CD8-positive, alpha-beta memory T cell (primary cell): ENCODE results near the gene CEACAM5. TPM values are rescaled to one million over a fixed set of nuclear protein-coding genes. Genes with fewer than 3 reads are reported as not detected.

Experiments
- CTCF ChIA-PET: fragments of 350-600 bp; sonication (Branson Sonifier 250); formaldehyde crosslinking; loops from one replicate; lab custom pipeline; 2021; ENCODE audit warnings: antibody characterized with exemption; lab: Charles Lee
- POLR2A ChIA-PET: fragments of 350-600 bp; sonication (Branson Sonifier 250); formaldehyde crosslinking; loops from one replicate; lab custom pipeline; 2021; ENCODE audit warnings: antibody characterized with exemption; lab: Charles Lee
- DNase-seq, 5 donors: peaks; one replicate each; pipeline versions ENCODE4 v3.0.0 to v3.0.0-alpha.2; 2020 to 2022; ENCODE audit warnings: mixed read lengths in 1 of 5
- H3K27ac ChIP-seq: one replicate; pipeline ENCODE4 v1.7.0; 2013; ENCODE audit warnings: low read depth, mild to moderate bottlenecking, low read length, moderate library complexity
- H3K27me3 ChIP-seq: 2 replicates; pipeline ENCODE4 v1.7.0; 2013; ENCODE audit warnings: low read length, mild to moderate bottlenecking; ENCODE audit not compliant: insufficient read depth, poor library complexity, severe bottlenecking
- H3K36me3 ChIP-seq: 2 replicates; pipeline ENCODE4 v1.7.0; 2013; ENCODE audit warnings: mild to moderate bottlenecking, low read length, moderate library complexity; ENCODE audit not compliant: insufficient read depth
- H3K4me1 ChIP-seq: 2 replicates; pipeline ENCODE4 v1.7.0; 2013; ENCODE audit warnings: mild to moderate bottlenecking, low read length, moderate library complexity; ENCODE audit not compliant: insufficient read depth
- H3K4me3 ChIP-seq: 2 replicates; pipeline ENCODE4 v1.7.0; 2013; ENCODE audit warnings: mild to moderate bottlenecking, low read length
- H3K9me3 ChIP-seq: 2 replicates; pipeline ENCODE4 v1.7.0; 2013; ENCODE audit warnings: mild to moderate bottlenecking, low read length
- H3K27ac Mint-ChIP-seq, 8 donors: one replicate each; pipeline ENCODE4 v1.8.0; 2020 to 2021; ENCODE audit warnings: mixed read lengths in 8 of 8, mild to moderate bottlenecking in 6 of 8, inconsistent platforms in 3 of 8, moderate library complexity in 3 of 8
- H3K27me3 Mint-ChIP-seq, 2 donors: one replicate each; pipeline ENCODE4 v1.8.0; 2020 to 2021; ENCODE audit warnings: mixed read lengths in 2 of 2, mild to moderate bottlenecking in 1 of 2, moderate library complexity in 1 of 2
- H3K36me3 Mint-ChIP-seq, 3 donors: one replicate each; pipeline ENCODE4 v1.8.0; 2020 to 2021; ENCODE audit warnings: mixed read lengths in 3 of 3, inconsistent platforms in 1 of 3, mild to moderate bottlenecking in 1 of 3
- H3K4me1 Mint-ChIP-seq, 3 donors: one replicate each; pipeline ENCODE4 v1.8.0; 2020 to 2021; ENCODE audit warnings: mixed read lengths in 3 of 3, inconsistent platforms in 1 of 3, mild to moderate bottlenecking in 1 of 3
- H3K4me3 Mint-ChIP-seq, 7 donors: one replicate each; pipeline ENCODE4 v1.8.0; 2020 to 2021; ENCODE audit warnings: mixed read lengths in 7 of 7, mild to moderate bottlenecking in 6 of 7, moderate library complexity in 4 of 7, inconsistent platforms in 2 of 7
- H3K9me3 Mint-ChIP-seq, 5 donors: one replicate each; pipeline ENCODE4 v1.8.0; 2020 to 2022; ENCODE audit warnings: mixed read lengths in 5 of 5, mild to moderate bottlenecking in 3 of 5, moderate library complexity in 2 of 5, inconsistent platforms in 1 of 5
- polyA plus RNA-seq: library from polyadenylated mRNA; unstranded; fragments of 300-500 nt; fragmentation: Illumina TruSeq; gene quantifications from one replicate; pipeline ENCODE4 v1.2.3, GENCODE V29; 2021
- total RNA-seq, 2 experiments: library from RNA; stranded (reverse); gene quantifications; one replicate each; pipeline ENCODE4 v1.2.3, GENCODE V29; 2021

Gene CEACAM5
- total and polyA plus RNA-seq, 3 experiments from 2014 or later: not detected

DNA sequence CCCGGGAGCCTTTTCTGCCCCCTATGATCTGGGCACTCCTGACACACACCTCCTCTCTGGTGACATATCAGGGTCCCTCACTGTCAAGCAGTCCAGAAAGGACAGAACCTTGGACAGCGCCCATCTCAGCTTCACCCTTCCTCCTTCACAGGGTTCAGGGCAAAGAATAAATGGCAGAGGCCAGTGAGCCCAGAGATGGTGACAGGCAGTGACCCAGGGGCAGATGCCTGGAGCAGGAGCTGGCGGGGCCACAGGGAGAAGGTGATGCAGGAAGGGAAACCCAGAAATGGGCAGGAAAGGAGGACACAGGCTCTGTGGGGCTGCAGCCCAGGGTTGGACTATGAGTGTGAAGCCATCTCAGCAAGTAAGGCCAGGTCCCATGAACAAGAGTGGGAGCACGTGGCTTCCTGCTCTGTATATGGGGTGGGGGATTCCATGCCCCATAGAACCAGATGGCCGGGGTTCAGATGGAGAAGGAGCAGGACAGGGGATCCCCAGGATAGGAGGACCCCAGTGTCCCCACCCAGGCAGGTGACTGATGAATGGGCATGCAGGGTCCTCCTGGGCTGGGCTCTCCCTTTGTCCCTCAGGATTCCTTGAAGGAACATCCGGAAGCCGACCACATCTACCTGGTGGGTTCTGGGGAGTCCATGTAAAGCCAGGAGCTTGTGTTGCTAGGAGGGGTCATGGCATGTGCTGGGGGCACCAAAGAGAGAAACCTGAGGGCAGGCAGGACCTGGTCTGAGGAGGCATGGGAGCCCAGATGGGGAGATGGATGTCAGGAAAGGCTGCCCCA is 11.8 kb upstream of the CEACAM5 start:
- POLR2A ChIA-PET: no interaction called here
- no peaks in the 10 kb centered on the region for H3K9me3 ChIP-seq

DNA sequence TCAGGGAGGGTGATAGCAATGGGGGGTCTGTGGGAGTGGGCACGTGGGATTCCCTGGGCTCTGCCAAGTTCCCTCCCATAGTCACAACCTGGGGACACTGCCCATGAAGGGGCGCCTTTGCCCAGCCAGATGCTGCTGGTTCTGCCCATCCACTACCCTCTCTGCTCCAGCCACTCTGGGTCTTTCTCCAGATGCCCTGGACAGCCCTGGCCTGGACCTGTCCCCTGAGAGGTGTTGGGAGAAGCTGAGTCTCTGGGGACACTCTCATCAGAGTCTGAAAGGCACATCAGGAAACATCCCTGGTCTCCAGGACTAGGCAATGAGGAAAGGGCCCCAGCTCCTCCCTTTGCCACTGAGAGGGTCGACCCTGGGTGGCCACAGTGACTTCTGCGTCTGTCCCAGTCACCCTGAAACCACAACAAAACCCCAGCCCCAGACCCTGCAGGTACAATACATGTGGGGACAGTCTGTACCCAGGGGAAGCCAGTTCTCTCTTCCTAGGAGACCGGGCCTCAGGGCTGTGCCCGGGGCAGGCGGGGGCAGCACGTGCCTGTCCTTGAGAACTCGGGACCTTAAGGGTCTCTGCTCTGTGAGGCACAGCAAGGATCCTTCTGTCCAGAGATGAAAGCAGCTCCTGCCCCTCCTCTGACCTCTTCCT is 11.1 kb upstream of the CEACAM5 start:
- no peaks in the 10 kb centered on the region for H3K4me1 ChIP-seq
- Mint-ChIP-seq H3K27ac (no peak overlapping the region), H3K4me3 (no peak overlapping the region), H3K27me3 (peaks cover 31 to 59% of the 10 kb centered on the region in 2 donors), H3K9me3 (peaks cover 8 to 11% (median 11%) of the 10 kb centered on the region in 5 donors), H3K36me3 (no peaks in the 10 kb centered on the region), H3K4me1 (no peaks in the 10 kb centered on the region)
- POLR2A ChIA-PET: no interaction called here
- CTCF ChIA-PET: no interaction called here
- H3K27ac ChIP-seq: no peak overlapping the region
- H3K36me3 ChIP-seq: no peaks in the 10 kb centered on the region
- H3K27me3 ChIP-seq: no peaks in the 10 kb centered on the region
- no peaks in the 10 kb centered on the region for H3K9me3 ChIP-seq
- DNase-seq: no peak
- no peak overlapping the region for H3K4me3 ChIP-seq

More for the DNA sequence above, 11.8 kb upstream of the CEACAM5 start:
- H3K4me3 Mint-ChIP-seq: no peak overlapping the region
- no peak for DNase-seq
- H3K27me3 Mint-ChIP-seq: peaks cover 38 to 63% of the 10 kb centered on the region in 2 donors
- H3K36me3 ChIP-seq: no peaks in the 10 kb centered on the region
- peaks cover 11 to 14% (median 12%) of the 10 kb centered on the region in 5 donors for H3K9me3 Mint-ChIP-seq
- no peak overlapping the region for H3K4me3 ChIP-seq
- H3K27ac ChIP-seq: no peak overlapping the region
- CTCF ChIA-PET: interaction anchor here (1.0 kb wide), 1 partner anchor 10 kb away, joined by 3 read pairs; no protein-coding TSS in a partner anchor
- no peak overlapping the region for H3K27ac Mint-ChIP-seq
- no peaks in the 10 kb centered on the region for H3K27me3 ChIP-seq
- no peaks in the 10 kb centered on the region for H3K36me3 Mint-ChIP-seq
- H3K4me1 ChIP-seq: no peaks in the 10 kb centered on the region
- no peaks in the 10 kb centered on the region for H3K4me1 Mint-ChIP-seq

DNA sequence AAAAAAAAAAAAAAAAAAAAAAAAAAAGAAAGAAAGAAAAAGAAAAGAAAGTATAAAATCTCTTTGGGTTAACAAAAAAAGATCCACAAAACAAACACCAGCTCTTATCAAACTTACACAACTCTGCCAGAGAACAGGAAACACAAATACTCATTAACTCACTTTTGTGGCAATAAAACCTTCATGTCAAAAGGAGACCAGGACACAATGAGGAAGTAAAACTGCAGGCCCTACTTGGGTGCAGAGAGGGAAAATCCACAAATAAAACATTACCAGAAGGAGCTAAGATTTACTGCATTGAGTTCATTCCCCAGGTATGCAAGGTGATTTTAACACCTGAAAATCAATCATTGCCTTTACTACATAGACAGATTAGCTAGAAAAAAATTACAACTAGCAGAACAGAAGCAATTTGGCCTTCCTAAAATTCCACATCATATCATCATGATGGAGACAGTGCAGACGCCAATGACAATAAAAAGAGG is 9.6 kb upstream of the CEACAM5 start:
- Mint-ChIP-seq H3K36me3 (no peaks in the 10 kb centered on the region), H3K27ac (peak overlapping the region in 1 of 8 donors; percentile 20), H3K4me3 (no peak overlapping the region), H3K27me3 (peaks cover 21 to 53% of the 10 kb centered on the region in 2 donors), H3K9me3 (no peaks in the 10 kb centered on the region), H3K4me1 (no peaks in the 10 kb centered on the region)
- ChIA-PET POLR2A (no interaction called here), CTCF (interaction anchor here (1.0 kb wide), 1 partner anchor 54 kb away, joined by 3 read pairs; no protein-coding TSS in a partner anchor)
- no peak overlapping the region for H3K27ac ChIP-seq
- no peak for DNase-seq
- no peaks in the 10 kb centered on the region for H3K36me3 ChIP-seq
- no peaks in the 10 kb centered on the region for H3K4me1 ChIP-seq
- no peaks in the 10 kb centered on the region for H3K9me3 ChIP-seq
- H3K27me3 ChIP-seq: no peaks in the 10 kb centered on the region
- no peak overlapping the region for H3K4me3 ChIP-seq

DNA sequence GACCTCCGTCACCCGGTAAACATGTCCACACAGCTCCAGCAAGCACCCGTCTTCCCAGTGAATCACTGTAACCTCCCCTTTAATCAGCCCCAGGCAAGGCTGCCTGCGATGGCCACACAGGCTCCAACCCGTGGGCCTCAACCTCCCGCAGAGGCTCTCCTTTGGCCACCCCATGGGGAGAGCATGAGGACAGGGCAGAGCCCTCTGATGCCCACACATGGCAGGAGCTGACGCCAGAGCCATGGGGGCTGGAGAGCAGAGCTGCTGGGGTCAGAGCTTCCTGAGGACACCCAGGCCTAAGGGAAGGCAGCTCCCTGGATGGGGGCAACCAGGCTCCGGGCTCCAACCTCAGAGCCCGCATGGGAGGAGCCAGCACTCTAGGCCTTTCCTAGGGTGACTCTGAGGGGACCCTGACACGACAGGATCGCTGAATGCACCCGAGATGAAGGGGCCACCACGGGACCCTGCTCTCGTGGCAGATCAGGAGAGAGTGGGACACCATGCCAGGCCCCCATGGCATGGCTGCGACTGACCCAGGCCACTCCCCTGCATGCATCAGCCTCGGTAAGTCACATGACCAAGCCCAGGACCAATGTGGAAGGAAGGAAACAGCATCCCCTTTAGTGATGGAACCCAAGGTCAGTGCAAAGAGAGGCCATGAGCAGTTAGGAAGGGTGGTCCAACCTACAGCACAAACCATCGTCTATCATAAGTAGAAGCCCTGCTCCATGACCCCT is 9.0 kb upstream of the CEACAM5 start:
- H3K4me3 ChIP-seq: no peak overlapping the region
- no peaks in the 10 kb centered on the region for H3K27me3 ChIP-seq
- H3K27ac ChIP-seq: no peak overlapping the region
- ChIA-PET CTCF (interaction anchor here (1.0 kb wide), 1 partner anchor 54 kb away, joined by 3 read pairs; no protein-coding TSS in a partner anchor), POLR2A (no interaction called here)
- no peaks in the 10 kb centered on the region for H3K9me3 ChIP-seq
- H3K36me3 Mint-ChIP-seq: no peaks in the 10 kb centered on the region
- no peak overlapping the region for H3K27ac Mint-ChIP-seq
- no peaks in the 10 kb centered on the region for H3K9me3 Mint-ChIP-seq
- no peak overlapping the region for H3K4me3 Mint-ChIP-seq
- peaks cover 17 to 49% of the 10 kb centered on the region in 2 donors for H3K27me3 Mint-ChIP-seq
- no peaks in the 10 kb centered on the region for H3K4me1 Mint-ChIP-seq
- no peak for DNase-seq
- no peaks in the 10 kb centered on the region for H3K4me1 ChIP-seq
- no peaks in the 10 kb centered on the region for H3K36me3 ChIP-seq

DNA sequence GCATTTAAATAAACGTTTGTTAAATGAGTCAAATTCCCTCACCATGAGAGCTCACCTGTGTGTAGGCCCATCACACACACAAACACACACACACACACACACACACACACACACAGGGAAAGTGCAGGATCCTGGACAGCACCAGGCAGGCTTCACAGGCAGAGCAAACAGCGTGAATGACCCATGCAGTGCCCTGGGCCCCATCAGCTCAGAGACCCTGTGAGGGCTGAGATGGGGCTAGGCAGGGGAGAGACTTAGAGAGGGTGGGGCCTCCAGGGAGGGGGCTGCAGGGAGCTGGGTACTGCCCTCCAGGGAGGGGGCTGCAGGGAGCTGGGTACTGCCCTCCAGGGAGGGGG is 8.5 kb upstream of the CEACAM5 start:
- Histone ChIP-seq H3K9me3 (no peaks in the 10 kb centered on the region), H3K4me3 (no peak overlapping the region), H3K36me3 (no peaks in the 10 kb centered on the region), H3K27ac (no peak overlapping the region), H3K27me3 (no peaks in the 10 kb centered on the region), H3K4me1 (no peaks in the 10 kb centered on the region)
- Mint-ChIP-seq H3K36me3 (no peaks in the 10 kb centered on the region), H3K27me3 (peaks cover 13 to 53% of the 10 kb centered on the region in 2 donors), H3K4me3 (no peak overlapping the region), H3K27ac (no peak overlapping the region), H3K4me1 (no peaks in the 10 kb centered on the region), H3K9me3 (no peaks in the 10 kb centered on the region)
- CTCF ChIA-PET: no interaction called here
- DNase-seq: no peak
- POLR2A ChIA-PET: no interaction called here

DNA sequence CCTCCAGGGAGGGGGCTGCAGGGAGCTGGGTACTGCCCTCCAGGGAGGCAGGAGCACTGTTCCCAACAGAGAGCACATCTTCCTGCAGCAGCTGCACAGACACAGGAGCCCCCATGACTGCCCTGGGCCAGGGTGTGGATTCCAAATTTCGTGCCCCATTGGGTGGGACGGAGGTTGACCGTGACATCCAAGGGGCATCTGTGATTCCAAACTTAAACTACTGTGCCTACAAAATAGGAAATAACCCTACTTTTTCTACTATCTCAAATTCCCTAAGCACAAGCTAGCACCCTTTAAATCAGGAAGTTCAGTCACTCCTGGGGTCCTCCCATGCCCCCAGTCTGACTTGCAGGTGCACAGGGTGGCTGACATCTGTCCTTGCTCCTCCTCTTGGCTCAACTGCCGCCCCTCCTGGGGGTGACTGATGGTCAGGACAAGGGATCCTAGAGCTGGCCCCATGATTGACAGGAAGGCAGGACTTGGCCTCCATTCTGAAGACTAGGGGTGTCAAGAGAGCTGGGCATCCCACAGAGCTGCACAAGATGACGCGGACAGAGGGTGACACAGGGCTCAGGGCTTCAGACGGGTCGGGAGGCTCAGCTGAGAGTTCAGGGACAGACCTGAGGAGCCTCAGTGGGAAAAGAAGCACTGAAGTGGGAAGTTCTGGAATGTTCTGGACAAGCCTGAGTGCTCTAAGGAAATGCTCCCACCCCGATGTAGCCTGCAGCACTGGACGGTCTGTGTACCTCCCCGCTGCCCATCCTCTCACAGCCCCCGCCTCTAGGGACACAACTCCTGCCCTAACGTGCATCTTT is 7.8 kb upstream of the CEACAM5 start:
- ChIA-PET POLR2A (no interaction called here), CTCF (no interaction called here)
- H3K4me1 ChIP-seq: no peaks in the 10 kb centered on the region

DNA sequence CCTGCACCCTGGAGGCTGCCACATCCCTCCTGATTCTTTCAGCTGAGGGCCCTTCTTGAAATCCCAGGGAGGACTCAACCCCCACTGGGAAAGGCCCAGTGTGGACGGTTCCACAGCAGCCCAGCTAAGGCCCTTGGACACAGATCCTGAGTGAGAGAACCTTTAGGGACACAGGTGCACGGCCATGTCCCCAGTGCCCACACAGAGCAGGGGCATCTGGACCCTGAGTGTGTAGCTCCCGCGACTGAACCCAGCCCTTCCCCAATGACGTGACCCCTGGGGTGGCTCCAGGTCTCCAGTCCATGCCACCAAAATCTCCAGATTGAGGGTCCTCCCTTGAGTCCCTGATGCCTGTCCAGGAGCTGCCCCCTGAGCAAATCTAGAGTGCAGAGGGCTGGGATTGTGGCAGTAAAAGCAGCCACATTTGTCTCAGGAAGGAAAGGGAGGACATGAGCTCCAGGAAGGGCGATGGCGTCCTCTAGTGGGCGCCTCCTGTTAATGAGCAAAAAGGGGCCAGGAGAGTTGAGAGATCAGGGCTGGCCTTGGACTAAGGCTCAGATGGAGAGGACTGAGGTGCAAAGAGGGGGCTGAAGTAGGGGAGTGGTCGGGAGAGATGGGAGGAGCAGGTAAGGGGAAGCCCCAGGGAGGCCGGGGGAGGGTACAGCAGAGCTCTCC is 6.9 kb upstream of the CEACAM5 start:
- Histone ChIP-seq H3K27me3 (no peaks in the 10 kb centered on the region), H3K4me1 (no peaks in the 10 kb centered on the region), H3K36me3 (no peaks in the 10 kb centered on the region), H3K9me3 (no peaks in the 10 kb centered on the region), H3K4me3 (no peak overlapping the region), H3K27ac (no peak overlapping the region)
- ChIA-PET POLR2A (no interaction called here), CTCF (no interaction called here)
- Mint-ChIP-seq H3K27me3 (peaks cover 8 to 57% of the 10 kb centered on the region in 2 donors), H3K9me3 (no peaks in the 10 kb centered on the region), H3K4me1 (peaks cover 0 to 4% (median 0%) of the 10 kb centered on the region in 3 donors), H3K27ac (no peak overlapping the region), H3K36me3 (no peaks in the 10 kb centered on the region), H3K4me3 (no peak overlapping the region)
- DNase-seq: no peak

More for the DNA sequence above, 7.8 kb upstream of the CEACAM5 start:
- no peak overlapping the region for H3K27ac ChIP-seq
- Mint-ChIP-seq H3K4me3 (no peak overlapping the region), H3K27ac (no peak overlapping the region), H3K27me3 (peaks cover 11 to 57% of the 10 kb centered on the region in 2 donors), H3K36me3 (no peaks in the 10 kb centered on the region), H3K4me1 (no peaks in the 10 kb centered on the region), H3K9me3 (no peaks in the 10 kb centered on the region)
- H3K36me3 ChIP-seq: no peaks in the 10 kb centered on the region
- no peak for DNase-seq
- H3K27me3 ChIP-seq: no peaks in the 10 kb centered on the region
- H3K9me3 ChIP-seq: no peaks in the 10 kb centered on the region
- no peak overlapping the region for H3K4me3 ChIP-seq
